Measurements from ENCODE around the gene TSSK2. TPM values are rescaled to one million over a fixed set of nuclear protein-coding genes. Genes with fewer than 3 reads are reported as not detected.

Gene TSSK2
- total RNA-seq, 1 donor, result not detected

DNA sequence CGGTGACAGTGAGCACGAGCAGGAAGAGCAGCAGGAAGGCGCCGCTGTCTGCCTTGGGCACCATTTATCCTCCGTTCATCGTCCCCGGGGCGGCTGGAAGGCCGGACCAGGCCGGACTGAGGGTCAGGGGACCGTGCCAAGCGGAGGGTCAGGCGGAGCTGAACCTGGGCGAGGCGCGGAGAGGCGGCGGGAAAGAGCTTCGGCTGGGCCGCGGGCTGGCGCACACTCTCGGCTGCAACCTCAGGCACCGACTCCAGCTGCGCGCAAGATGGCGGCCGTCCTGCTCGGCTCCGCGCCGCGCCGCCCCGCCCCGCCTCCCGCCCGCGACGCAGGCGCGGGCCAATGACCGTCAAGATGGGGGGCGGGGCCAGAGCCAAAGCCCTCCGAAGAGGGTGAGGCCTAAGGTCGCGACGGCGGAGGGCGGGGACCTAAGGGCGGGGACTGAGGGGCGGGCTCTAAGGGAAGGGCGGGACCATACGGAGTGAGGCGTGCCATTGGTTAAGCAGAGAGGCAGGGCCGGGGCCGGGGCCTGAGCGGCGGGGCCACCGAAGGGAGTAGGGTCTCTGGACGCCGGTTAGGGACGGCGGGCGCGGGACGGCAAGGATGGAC, 8.9 kb upstream of the TSSK2 start, which contains the start of gene DGCR2:
DGCR2 (minus strand) TSS at position 270 of the 609 bp plus-strand sequence; CDS start at position 64, 206 bp downstream.
- TF ChIP-seq, protein P1, sequence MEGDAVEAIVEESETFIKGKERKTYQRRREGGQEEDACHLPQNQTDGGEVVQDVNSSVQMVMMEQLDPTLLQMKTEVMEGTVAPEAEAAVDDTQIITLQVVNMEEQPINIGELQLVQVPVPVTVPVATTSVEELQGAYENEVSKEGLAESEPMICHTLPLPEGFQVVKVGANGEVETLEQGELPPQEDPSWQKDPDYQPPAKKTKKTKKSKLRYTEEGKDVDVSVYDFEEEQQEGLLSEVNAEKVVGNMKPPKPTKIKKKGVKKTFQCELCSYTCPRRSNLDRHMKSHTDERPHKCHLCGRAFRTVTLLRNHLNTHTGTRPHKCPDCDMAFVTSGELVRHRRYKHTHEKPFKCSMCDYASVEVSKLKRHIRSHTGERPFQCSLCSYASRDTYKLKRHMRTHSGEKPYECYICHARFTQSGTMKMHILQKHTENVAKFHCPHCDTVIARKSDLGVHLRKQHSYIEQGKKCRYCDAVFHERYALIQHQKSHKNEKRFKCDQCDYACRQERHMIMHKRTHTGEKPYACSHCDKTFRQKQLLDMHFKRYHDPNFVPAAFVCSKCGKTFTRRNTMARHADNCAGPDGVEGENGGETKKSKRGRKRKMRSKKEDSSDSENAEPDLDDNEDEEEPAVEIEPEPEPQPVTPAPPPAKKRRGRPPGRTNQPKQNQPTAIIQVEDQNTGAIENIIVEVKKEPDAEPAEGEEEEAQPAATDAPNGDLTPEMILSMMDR (IDR thresholded peaks at IDR 0.05; ENCODE audit: extremely low read depth, low read depth, low read length), result no peak
- peaks cover 16% of the 10 kb centered on the region for H3K4me1 ChIP-seq (ENCODE audit: insufficient read depth, low read length)

DNA sequence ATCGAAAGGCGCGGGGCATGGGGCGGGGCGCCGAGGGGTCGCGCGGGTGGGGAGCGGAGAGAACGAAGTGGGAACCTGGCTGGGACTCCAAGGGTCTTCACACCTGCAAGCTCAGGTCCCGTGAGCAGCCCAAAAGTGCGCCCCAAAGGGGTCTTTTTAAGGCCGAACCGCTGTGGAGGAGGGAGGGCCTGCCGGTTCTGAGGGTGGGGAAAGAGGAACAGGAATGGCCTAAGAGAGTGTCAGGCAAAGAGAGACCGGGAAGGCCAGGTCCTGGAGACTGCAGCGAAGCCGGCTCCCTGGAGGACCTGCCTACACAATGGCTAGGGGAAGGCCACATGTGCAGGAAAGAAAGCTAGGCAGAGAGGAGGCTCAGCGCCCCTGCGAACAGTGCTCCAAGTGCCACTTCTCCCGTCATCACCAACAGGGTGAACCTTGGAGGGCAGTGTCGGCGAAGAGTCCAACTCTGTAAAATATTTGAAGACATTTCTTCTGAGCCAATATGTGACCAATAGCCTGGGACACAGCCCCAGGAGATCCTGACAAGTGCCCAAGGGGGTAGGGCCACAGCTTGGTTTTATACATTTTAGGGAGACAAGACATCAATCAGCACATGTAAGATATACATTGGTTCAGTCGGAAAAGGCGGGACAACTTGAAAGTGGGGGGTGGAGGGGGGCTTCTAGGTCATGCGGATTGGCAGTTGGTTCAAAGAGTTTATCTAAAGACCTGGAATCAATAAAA, 8.2 kb upstream of the TSSK2 start:
- Histone ChIP-seq H3K36me3 (ENCODE audit: insufficient read depth, low read length) (no peaks in the 10 kb centered on the region), H4K20me1 (ENCODE audit: insufficient read depth, low read length) (peaks cover 35% of the 10 kb centered on the region), H3K4me3 (ENCODE audit: insufficient read depth, low read length) (peak overlapping the region; percentile 92), H3K4me1 (ENCODE audit: insufficient read depth, low read length) (peaks cover 16% of the 10 kb centered on the region), H3K9me3 (ENCODE audit: low read depth, low read length) (no peaks in the 10 kb centered on the region), H3K4me2 (ENCODE audit: insufficient read depth, low read length) (peak overlapping the region; percentile 92), H3K79me2 (ENCODE audit: insufficient read depth, low read length) (peaks cover 42% of the 10 kb centered on the region), H3K27me3 (ENCODE audit: insufficient read depth, low read length) (no peaks in the 10 kb centered on the region), H2AFZ (ENCODE audit: low read length) (peak overlapping the region; percentile 96), H3K27ac (ENCODE audit: low read depth, low read length) (no peak overlapping the region)
- DNase-seq (ENCODE audit: insufficient read length, low spot score, missing footprints), result no peak
- TF ChIP-seq, protein P1 (IDR thresholded peaks at IDR 0.05; ENCODE audit: extremely low read depth, low read depth, low read length), result no peak

More for the DNA sequence above, 8.9 kb upstream of the TSSK2 start, which contains the start of gene DGCR2:
- Histone ChIP-seq H3K27ac (ENCODE audit: low read depth, low read length) (peak within 1 kb of the TSS; percentile 71), H3K4me2 (ENCODE audit: insufficient read depth, low read length) (peak within 1 kb of the TSS; percentile 96), H3K9me3 (ENCODE audit: low read depth, low read length) (no peaks in the 10 kb centered on the region), H3K36me3 (ENCODE audit: insufficient read depth, low read length) (no peaks in the 10 kb centered on the region), H3K27me3 (ENCODE audit: insufficient read depth, low read length) (no peaks in the 10 kb centered on the region), H3K79me2 (ENCODE audit: insufficient read depth, low read length) (peaks cover 49% of the 10 kb centered on the region), H4K20me1 (ENCODE audit: insufficient read depth, low read length) (peaks cover 42% of the 10 kb centered on the region), H3K4me3 (ENCODE audit: insufficient read depth, low read length) (peak within 1 kb of the TSS; percentile 92), H2AFZ (ENCODE audit: low read length) (peak within 1 kb of the TSS; percentile 96)
- peak; percentile 100 for DNase-seq (ENCODE audit: insufficient read length, low spot score, missing footprints)

DNA sequence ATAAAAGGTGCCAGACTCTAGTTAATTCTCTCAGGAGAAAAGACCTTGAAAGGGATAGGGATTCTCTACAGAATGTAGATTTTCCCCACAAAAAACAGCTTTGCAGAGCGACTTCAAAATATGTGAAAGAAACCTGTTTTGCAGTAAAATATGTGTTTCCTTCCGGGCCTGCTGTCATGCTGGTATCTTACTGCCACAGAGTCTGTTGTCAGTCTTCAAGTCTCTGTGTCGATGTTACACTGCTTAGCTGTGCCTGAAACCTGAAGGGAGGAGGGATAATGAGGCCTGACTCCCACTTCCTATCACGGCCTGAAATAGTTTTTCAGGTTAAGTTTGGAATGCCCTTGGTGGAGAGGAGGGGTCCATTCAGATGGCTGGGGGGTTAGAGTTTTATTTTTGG, 7.2 kb upstream of the TSSK2 start:
- Histone ChIP-seq H2AFZ (ENCODE audit: low read length) (no peak overlapping the region), H3K36me3 (ENCODE audit: insufficient read depth, low read length) (no peaks in the 10 kb centered on the region), H3K4me1 (ENCODE audit: insufficient read depth, low read length) (peaks cover 16% of the 10 kb centered on the region), H3K4me3 (ENCODE audit: insufficient read depth, low read length) (no peak overlapping the region), H4K20me1 (ENCODE audit: insufficient read depth, low read length) (peaks cover 27% of the 10 kb centered on the region), H3K27me3 (ENCODE audit: insufficient read depth, low read length) (no peaks in the 10 kb centered on the region), H3K27ac (ENCODE audit: low read depth, low read length) (no peak overlapping the region), H3K79me2 (ENCODE audit: insufficient read depth, low read length) (peaks cover 32% of the 10 kb centered on the region), H3K4me2 (ENCODE audit: insufficient read depth, low read length) (no peak overlapping the region), H3K9me3 (ENCODE audit: low read depth, low read length) (no peaks in the 10 kb centered on the region)
- TF ChIP-seq, protein P1 (IDR thresholded peaks at IDR 0.05; ENCODE audit: extremely low read depth, low read depth, low read length), result no peak
- no peak for DNase-seq (ENCODE audit: insufficient read length, low spot score, missing footprints)

DNA sequence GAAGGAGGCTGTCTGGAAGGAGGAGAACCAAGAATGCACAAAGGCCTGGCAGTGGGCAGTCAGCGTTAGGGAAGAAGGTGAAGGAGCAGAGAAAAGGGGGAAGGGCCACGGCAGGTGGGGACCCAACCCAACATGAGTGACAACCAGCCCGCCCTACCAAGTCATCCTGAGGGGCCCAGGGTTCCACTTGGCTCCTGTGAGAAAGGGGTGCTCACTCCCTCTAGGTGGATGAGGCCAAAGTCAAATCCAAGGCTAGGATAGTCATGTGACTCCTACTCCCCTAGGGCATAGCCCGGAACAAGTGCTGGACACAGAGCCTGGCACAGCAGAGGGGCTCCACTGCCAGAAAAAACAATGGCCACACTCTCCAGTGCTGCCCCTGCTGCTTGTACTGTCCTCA, 6.7 kb upstream of the TSSK2 start:
- peak; percentile 71 for DNase-seq (ENCODE audit: insufficient read length, low spot score, missing footprints)
- Histone ChIP-seq H3K4me2 (ENCODE audit: insufficient read depth, low read length) (no peak overlapping the region), H3K79me2 (ENCODE audit: insufficient read depth, low read length) (peaks cover 28% of the 10 kb centered on the region), H4K20me1 (ENCODE audit: insufficient read depth, low read length) (peaks cover 23% of the 10 kb centered on the region), H3K4me1 (ENCODE audit: insufficient read depth, low read length) (peaks cover 16% of the 10 kb centered on the region), H3K27me3 (ENCODE audit: insufficient read depth, low read length) (no peaks in the 10 kb centered on the region), H3K27ac (ENCODE audit: low read depth, low read length) (no peak overlapping the region), H2AFZ (ENCODE audit: low read length) (no peak overlapping the region), H3K36me3 (ENCODE audit: insufficient read depth, low read length) (no peaks in the 10 kb centered on the region), H3K4me3 (ENCODE audit: insufficient read depth, low read length) (no peak overlapping the region), H3K9me3 (ENCODE audit: low read depth, low read length) (no peaks in the 10 kb centered on the region)
- TF ChIP-seq, protein P1 (IDR thresholded peaks at IDR 0.05; ENCODE audit: extremely low read depth, low read depth, low read length), result no peak

Measured in osteoblast (primary cell).